Heart left ventricle (tissue), 13 donors: ENCODE results near the gene MYH15.

ENCODE experiments used
- CTCF ChIP-seq, 12 donors: fragments of 200-600 bp; sonication (generic) in 4 of 12; IDR thresholded peaks; one replicate each; pipeline versions ENCODE4 v1.5.0 to v1.8.0; 2018 to 2022; ENCODE audit warnings: antibody characterized with exemption in 12 of 12, mild to moderate bottlenecking in 5 of 12
- POLR2A ChIP-seq, 2 donors: fragments of 450-650 bp; IDR thresholded peaks; one replicate each; pipeline ENCODE4 v1.6.1; 2017; ENCODE audit warnings: antibody characterized with exemption in 2 of 2, mild to moderate bottlenecking in 2 of 2, moderate library complexity in 2 of 2
- donor health status: ischemic (EF 13 %, LVEDD 7.1; RV severe dilation, severe dysfunction).
- donor health status: DM: no; HTN: yes; CAD: no.
- donor health status: DM: no; HTN: no; CAD: no.
- donor health status: ischemic (EF 25% LVEDD 6.9; RV normal size, moderate dysfunction).
- donor health status: ischemic (EF 25% LVEDD 5.7; RV mildly dilated, moderate dysfunction).
- donor health status: ischemic (EF 35%, LVEDD 5.7; RV mildly dilated, moderate dysfunction).
- donor health status: nonischemic (EF 11% LVEDD 7.7; RV severe dilation, severe dysfunction).
- donor health status: DM: yes; HTN: yes; CAD: no.
- donor health status: PGD.
- donor health status: ischemic (EF 29% LVEDD 5.4; RV normal size, mild dysfunction).
- donor health status: nonischemic (EF 23%, LVEDD 6.1; RV moderate dilation, normal function).

- peak in 6 of 12 donors; percentile 8 to 42 (median 28) for TF ChIP-seq CTCF (IDR thresholded peaks at IDR 0.05)
- TF ChIP-seq POLR2A (IDR thresholded peaks at IDR 0.05), result no peak
Measured at GRCh38 chr3:108493862-108494261, 16.5 kb downstream of the MYH15 start.
